ENCODE results near the gene TUBGCP6.

TUBGCP6 gene

DNA sequence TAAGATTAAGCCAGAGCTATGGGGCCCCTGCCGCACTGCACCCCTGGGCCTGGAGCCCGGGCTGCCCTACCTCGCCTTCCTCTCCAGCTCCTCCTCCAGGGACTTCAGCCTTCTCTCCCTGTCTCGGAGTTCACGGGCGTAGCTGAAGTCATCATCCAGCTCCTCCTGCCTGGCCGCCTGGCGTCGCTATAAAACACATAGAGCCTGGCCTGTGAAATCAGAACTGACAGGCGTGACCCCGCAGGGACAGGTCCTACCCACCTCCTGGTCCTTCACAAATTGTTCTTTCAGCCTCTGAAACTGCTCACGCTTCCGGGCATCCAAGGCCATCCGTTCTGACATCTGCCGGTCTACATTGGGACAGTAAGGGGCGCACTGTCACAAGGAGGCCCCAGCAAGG lies 20.8 kb downstream of the TUBGCP6 start:
- no peak for DNase-seq

DNA sequence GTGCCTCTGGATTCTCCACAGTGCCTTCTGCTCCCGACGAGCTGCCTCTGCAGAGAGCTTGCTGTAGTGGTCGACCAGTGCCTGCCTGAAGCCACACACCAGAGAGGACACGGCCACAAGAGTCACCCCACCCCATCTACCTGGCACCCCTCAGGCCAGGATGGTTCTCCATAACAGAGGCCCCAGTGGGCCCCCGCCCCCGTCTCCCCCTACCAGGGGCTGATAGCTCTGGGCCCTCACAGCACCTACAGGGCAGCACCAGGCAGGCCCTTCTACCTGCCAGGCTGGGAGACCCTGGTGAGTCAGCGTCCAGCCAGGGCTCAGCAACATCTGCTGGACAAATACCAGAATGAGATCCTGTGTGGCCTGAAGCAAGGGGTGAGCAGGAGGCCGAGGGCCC lies 22.3 kb downstream of the TUBGCP6 start:
- no peak for DNase-seq

DNA sequence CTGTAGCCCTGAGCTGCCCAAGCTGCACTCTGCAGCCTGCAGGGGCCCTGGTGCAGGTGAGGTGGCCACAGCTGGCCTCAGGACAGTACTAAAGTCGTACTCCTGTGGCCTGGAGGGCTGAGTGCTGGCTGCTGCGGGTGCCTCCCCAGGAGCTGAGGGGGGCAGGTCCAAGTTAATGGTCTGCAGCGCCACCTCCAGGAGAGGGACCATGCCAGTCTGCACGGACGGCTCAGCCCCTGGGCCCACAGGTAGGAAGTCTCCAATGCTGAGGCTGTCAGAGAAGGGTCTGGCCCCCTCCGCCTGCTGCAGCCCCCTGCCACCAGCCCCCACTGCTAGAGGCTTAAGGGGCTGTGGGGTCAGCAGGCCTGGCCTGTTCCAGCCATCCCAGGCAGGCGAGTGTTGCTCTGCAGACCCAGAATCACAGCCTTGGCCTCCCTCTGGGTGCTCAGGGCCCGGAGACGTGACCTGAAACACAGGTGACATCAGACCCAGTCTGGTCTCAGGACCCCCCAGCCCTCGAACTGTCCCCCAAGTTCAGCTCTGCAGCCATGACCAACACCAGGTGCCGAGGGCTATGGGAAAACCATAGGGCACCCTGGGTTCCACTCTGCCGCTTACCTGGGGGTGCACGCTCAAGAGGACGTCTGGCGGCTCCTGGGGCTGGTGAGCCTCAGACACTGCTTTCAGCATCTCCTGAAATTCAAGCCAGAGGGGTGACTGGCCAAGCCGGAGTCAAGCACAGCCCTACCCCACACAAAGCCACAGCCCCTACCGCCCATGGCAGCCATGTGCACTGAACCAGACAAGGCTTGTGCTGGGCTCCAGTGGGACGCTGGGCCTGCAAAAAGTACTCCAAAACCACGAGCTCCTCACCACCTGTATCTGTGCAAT lies 23.2 kb downstream of the TUBGCP6 start:
- DNase-seq, result no peak

DNA sequence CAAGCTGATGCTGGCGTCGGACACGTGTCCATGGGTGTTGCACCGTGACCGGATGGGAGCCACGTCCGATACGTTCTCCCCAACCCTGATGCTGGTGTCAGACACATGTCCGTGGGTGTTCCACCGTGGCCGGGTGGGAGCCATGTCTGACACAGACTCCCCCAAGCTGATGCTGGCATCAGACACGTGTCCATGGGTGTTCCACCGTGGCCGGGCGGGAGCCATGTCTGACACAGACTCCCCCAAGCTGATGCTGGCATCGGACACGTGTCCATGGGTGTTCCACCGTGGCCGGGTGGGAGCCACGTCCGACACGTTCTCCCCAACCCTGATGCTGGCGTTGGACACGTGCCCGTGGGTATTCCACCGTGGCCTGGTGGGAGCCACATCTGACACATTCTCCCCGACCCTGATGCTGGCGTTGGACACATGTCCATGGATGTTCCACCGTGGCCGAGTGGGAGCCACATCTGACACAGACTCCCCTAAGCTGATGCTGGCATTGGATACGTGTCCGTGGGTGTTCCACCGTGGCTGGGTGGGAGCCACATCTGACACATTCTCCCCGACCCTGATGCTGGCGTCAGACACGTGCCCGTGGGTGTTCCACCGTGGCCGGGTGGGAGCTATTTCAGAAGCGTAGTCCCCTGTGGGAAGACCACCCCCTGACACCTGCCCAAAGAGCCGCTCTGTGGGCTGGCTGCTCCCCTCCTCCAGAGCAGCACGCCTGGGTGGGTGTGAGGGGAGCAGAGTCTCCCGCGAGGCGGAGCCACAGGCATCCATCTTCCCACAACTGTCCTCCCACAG lies 24.0 kb downstream of the TUBGCP6 start:
- no peak for DNase-seq

DNA sequence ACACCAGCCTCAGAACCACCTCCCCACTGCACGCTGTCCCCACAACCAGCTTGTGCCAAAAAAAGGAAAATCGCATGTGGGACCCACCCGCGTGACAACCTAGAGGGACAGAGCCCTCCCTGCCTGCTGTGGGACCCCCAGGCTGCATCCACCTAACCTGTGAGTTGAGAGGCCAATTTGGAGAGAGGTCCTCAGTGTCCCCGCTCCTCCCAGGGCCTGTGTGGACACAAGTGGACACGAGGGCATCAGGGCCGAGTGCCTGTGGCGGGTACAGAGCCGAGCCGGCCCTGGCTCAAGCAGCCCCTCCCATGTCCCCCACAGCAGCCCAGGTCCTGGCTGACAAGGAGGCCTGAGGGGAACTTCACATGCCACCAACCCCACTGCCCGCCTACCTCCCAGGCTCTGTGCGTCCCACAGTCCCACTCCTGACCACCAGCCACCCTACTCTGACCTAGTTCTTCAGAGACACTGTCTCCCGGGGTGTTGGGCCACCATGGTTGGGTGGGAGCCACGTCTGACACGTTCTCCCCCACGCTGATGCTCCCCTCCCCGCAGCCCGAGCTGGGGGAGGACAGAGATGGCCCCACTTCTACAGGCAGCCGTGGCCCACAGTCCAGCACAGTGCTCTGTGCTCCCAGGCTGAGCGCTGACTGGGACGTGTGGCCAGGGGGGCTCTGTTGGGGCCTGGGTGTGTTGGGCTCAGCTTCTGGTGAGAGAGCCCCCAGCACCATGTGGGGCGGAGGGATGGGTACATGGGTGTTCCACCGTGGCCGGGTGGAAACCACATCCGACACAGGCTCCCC lies 24.8 kb downstream of the TUBGCP6 start:
- DNase-seq, result no peak

DNA sequence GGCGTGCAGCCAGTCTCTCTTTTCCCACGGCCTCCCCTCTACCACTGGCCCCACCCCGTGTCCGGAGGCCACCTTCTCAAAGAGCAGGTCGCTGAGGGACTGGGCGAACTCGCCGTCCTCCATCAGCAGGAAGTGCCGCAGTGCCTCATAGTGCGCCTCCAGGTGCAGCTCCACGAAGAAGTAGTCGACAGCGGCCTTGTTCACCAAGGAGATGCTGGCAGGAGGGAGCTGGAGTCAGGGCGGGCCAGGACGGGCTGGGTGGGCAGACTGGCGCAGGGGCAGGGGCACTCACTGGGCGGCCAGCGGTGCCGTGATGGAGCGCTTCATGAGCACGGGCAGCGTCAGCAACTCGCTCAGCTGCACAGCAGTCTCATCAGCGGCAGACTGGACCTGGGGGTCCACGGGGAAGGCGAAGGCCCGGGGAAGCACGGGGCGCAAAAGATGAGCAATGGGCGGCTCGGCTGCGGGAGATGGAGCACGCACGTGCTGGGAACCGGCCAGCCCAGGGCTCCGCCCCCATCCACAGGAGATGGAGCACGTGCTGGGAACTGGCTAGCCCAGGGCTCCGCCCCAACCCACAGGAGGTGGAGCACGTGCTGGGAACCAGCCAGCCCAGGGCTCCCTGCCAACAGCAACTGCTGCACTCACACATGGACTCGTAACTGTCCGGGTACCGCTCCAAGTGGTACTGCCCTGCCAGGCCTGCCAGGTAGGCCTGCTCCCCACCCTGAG lies 25.7 kb downstream of the TUBGCP6 start:
- DNase-seq, result peak; percentile 29

DNA sequence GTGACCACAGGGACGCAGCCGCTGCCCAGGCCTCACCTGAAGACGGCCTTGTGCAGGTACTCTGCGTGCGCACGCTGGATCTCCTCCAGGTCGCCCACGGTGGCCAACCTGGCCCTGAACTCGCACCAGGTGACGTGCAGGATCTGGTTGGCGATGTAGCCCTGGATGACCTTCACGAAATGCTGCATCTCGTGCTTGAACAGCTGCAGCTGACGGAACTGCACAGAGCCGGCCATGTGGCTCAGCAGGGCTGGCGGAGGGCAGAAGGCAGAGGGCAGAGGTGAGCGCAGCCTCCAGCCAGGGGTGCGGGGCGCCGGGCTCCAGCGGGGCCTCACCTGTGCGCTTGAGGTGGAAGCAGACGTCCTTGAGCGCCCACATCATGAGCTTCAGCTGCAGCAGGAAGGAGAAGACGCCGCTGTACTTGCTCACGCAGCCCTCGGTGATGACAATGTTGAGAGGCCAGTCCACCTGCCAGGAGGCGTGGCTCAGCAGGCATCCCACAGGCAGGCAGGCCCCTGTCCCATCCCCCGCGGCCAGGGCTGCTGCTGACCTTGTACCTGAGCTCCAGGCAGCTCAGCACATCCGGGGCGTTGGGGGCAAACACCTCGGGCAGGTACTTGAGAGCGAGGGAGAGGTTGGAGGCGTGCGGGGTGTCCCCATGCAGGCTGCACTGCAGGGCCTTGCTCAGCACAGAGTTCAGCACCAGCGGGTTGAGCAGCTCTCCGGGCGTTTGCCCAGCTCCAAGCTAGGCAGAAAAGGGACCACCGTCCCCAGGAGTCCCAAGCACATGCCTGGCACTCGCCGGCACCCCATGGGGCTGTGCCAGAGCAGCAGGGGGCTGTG lies 26.4 kb downstream of the TUBGCP6 start:
- DNase-seq, result no peak

DNA sequence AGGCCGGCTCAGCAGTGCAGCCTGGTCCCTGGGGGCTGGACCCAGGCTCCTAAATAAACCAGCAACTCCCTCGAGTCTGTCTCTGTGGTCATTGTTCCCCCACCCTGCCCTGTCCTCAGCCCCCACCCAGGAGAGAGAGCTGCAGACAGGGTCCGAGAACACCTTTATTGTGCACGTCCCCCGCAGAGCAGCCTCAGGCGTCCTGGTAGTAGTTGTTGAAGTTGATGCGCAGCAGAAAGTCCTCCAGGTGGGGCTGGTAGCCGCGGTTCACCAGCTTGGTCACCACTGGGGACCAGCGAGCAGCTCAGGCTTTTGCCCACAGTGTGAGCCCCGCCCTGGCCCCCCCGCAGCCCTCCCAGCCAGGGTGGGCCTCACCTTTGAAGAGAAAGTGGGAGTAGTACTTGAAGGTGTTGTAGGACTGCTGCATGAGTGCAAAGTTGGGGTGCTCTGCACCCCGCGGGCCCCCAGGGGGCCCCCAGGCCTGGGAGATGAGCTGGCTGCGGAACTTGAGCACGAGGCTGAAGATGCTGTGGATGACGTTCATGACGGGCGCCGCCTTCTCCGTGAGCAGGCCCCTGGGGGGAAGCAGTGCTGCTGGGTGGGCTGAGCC lies 27.2 kb downstream of the TUBGCP6 start:
- DNase-seq, result no peak

DNA sequence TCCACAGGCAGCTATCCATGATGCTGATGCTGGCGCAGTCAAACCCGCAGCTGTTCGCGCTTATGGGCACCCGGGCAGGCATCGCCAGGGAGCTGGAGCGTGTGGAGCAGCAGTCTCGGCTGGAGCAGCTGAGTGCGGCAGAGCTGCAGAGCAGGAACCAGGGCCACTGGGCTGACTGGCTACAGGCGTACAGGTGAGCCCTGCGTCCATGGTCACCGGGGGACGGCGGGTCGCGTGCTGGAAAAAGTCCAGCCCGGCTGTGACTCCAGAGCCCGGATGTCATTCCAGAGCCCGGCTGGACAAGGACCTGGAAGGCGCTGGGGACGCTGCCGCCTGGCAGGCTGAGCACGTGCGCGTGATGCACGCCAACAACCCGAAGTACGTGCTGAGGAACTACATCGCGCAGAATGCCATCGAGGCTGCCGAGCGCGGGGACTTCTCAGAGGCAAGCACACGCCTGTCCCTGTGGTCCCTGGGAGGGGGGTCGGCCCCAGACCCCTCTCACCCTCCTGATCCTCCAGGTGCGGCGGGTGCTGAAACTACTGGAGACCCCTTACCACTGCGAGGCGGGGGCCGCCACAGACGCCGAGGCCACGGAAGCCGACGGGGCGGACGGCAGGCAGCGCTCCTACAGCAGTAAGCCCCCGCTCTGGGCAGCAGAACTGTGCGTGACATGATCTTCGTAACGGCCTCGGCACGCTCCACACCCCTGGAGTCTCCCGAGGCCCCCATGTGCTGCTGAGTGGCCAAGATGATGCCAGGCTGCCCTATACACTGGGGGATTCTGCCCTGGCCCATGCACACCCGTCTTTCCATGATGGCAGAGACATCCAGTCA lies 27.9 kb downstream of the TUBGCP6 start:
- no peak for DNase-seq

DNA sequence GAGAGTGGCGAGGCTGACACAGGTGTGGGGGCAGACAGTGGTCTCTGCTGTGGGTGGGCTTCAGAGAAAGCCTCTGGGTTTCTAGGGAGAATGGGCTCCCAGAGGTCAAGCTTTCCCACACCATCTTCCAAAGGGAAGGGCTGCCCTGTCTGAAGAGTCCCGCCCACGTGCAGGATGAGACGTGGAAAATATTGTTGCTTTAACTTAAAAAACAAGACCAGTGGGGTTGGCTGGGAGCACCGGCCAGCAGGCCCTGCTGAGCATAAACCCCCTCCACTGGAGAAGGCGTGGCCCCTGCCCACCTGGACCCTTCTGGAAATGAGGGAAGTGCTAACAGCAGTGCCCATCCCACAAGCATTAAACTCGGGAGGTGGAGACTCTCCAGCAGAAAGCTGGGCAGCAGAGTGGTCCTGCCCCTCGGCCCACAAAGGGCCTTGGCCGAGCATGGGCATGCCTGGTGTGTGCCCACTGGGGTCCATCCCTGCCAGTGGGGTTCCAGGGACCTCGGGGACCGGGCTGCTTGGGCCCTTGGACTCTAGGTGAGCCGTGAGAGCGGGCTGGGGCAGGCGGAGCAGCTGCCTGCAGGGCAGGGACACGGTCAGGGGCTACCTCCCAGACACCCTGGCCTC lies 28.7 kb downstream of the TUBGCP6 start:
- no peak for DNase-seq

DNA sequence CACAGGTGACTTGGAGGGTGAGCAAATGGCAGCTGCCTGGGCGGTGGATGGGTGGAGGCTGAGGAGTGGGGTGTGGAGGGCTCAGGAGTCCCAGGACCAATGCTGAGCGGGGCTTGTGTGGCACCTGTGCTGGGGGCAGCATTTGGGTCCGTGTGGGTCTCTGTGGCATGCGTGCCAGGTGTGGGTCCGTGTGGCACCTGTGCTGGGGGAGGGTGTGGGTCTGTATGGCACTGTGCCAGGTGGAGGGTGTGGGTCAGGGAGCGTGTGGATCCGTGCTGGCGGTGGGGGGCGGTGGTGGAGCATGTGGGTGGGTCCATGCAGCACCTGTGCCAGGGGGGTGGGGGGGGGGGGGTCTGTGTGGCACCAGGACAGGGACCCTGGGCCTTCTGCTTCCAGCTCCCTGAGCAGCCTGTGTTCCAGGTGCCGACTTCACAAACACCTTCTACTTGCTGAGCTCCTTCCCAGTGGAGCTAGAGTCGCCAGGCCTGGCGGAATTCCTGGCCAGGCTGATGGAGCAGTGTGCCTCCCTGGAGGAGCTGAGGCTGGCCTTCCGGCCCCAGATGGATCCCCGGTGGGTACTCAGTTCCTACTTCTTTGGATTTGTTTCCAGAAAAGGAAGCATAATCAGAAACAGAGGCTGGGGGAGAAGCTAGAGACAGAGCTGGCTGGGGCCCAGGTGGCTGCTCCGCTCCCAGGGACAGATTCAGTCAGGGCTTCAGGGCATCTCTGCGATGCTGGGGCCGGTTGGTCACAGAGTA lies 29.3 kb downstream of the TUBGCP6 start:
- no peak for DNase-seq

DNA sequence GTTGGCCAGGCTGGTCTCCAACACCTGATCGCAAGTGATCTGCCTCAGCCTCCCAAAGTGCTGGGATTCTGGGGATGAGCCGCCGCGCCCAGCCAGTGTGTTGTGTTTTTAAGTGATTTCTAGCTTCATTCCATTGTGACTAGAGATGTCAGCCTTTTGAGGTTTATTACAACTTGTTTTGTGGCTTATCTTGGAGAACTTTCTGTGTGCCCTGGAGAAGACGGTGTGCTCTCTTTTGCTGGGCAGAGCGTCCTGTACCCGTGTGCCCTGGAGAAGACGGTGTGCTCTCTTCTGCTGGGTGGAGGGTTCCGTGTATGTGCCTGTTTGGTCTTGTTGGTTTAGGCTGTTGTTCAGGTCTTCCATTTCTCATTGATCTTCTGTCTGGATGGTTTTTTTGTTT lies 31.6 kb downstream of the TUBGCP6 start:
- DNase-seq, result no peak

DNA sequence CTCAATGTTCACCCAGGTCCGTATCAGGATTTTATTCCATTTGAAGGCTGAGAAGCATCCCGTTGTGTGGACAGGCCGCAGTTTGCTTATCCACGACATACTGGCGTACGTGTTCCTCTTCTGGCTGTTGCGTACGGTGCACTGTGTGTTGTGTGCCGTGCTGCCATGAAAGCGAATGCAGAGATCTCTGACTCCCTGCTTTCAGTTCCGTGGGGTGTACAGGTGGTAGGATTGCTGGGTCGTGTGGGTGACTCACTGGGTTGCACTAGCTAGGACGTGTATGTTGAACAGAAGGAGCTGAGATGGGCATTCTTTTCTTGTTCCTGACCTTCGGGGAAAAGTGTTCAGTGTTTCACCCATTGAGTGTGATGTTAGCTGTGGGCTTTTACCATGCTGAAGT lies 33.7 kb downstream of the TUBGCP6 start:
- no peak for DNase-seq

DNA sequence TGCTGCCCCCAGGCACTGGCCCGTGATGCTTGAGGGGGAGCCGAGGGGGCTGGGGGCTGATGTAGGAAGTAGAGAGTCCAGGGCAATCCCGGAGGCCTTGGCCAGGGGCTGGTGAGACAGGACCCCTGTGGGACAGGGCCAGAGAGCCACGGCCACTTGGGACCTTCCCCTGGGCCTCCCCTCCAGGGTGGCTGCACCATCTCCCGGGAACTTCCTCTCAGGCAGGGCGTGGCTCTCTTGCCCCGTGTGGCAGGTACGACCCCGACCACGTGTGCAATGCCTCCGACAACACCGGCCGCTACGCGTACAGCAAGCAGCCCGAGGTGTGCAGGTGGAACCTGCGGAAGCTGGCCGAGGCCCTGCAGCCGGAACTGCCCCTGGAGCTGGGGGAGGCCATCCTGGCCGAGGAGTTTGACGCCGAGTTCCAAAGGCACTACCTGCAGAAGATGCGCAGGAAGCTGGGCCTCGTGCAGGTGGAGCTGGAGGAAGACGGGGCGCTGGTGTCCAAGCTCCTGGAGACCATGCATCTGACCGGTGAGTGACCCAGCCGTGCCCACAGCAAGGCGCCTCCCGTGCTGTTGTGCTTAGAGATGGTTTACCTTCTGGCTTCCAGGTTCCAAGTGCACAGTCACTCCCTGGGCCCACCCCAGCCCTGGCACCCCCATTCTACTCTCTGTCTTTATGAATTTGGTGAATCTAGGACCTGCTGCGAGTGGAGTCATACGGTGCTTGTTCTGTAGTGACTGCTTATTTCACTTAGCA lies 34.3 kb downstream of the TUBGCP6 start:
- no peak for DNase-seq

DNA sequence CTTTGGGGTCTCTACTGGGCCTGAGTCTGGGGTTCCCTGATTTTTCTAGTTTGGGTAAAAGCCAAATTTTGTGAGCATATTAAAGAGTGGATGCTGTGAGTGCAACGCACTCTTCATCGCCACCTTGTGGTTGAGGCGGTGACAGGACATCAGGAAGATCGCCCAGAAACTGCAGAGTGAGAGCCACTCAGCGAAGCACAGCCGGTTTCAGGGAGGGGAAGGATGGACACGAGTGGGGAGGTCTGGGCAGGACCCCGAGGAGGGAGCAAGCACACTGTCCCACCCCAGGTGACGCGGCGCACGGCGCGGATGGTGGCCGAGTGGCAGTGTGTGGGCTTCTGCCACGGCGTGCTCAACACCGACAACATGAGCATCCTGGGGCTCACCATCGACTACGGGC lies 34.9 kb downstream of the TUBGCP6 start:
- peak; percentile 81 for DNase-seq

DNA sequence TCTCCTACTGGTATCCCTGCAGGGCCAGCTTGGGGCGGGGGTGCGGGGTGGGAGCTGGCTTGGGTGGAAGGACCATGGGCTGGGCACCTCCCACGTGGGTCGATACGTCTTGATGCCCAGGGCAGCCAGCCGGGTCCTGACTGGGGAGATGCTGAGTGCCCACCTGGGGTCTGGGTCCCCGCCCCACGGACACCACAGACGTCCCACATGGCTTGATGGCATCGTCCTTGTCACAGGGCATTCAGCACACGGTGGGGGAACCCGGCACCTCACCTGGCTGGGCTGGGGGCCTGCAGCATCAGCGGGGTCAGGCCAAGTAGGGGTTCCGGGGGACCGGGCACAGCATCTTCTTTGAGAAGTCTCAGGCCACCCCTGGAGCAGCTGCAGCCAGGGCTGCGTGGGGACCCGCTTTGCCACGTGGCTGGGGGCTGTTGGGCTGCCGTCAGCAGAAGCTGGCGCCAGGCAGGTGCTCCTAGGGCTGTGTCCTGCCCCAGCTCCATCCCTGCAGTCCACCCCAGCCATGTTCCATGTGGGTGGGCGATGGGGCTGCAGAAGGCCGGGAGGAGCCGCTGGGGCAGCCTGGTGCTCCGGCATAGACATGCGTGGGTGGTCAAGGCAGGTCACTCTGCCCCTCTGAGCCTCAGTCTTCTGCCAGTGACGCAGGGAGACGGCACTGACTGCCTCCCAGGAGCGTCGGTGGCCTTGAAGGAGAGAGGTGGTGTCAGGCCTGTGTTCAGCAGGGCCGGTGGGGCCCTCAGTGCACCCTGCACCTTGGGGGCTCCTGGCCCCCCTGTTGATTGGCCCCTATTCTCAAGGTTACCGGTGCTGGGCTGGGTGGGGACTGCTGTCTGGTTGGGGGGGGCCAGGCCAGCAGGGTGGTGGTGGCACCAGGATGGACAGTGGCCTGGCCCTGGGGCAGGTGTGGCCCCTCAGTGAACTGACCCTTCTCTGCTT lies 35.6 kb downstream of the TUBGCP6 start:
- no peak for DNase-seq

DNA sequence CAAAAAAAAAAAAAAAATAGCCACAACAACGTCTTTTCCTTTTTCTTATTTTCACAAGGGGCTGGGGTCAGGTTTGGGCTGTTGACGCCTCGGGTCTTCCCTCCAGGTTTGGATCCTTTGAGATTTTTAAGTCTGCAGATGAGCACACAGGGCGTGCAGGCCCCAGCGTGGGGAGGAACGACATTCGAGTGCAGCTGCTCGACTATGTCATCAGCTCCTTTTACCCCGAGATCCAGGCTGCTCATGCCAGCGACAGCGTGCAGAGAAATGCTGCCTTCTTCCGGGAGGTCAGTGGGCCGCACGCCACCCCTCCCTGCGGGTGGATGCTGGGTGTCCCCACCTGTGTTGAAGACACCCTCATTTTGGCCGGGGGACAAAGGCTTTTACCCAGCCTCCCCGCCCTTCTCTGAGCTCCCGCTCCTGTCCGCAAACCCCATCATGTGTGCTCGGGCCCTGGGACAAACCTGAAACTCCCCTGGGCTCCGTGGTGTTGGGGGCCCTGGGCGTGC lies 36.3 kb downstream of the TUBGCP6 start:
- no peak for DNase-seq
